Measurements from ENCODE around the gene LIME1.
"Not testable (repeated sequence)": the region's sequence is repeated elsewhere in the genome, so short reads cannot be mapped to it uniquely, and the experiment has no call there.

- TF ChIP-seq, protein P1, sequence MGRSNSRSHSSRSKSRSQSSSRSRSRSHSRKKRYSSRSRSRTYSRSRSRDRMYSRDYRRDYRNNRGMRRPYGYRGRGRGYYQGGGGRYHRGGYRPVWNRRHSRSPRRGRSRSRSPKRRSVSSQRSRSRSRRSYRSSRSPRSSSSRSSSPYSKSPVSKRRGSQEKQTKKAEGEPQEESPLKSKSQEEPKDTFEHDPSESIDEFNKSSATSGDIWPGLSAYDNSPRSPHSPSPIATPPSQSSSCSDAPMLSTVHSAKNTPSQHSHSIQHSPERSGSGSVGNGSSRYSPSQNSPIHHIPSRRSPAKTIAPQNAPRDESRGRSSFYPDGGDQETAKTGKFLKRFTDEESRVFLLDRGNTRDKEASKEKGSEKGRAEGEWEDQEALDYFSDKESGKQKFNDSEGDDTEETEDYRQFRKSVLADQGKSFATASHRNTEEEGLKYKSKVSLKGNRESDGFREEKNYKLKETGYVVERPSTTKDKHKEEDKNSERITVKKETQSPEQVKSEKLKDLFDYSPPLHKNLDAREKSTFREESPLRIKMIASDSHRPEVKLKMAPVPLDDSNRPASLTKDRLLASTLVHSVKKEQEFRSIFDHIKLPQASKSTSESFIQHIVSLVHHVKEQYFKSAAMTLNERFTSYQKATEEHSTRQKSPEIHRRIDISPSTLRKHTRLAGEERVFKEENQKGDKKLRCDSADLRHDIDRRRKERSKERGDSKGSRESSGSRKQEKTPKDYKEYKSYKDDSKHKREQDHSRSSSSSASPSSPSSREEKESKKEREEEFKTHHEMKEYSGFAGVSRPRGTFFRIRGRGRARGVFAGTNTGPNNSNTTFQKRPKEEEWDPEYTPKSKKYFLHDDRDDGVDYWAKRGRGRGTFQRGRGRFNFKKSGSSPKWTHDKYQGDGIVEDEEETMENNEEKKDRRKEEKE (IDR thresholded peaks at IDR 0.05): not testable (repeated sequence)
- TF ChIP-seq RFX5 (IDR thresholded peaks at IDR 0.05; ENCODE audit: low read depth, low read length); FOS (IDR thresholded peaks at IDR 0.05; ENCODE audit: borderline replicate concordance, extremely low read depth, insufficient read length); EP300 (IDR thresholded peaks at IDR 0.05; ENCODE audit: borderline replicate concordance in 1 of 2, control insufficient read depth in 1 of 2, low read depth in 2 of 2, low read length in 2 of 2); SUZ12 (IDR thresholded peaks at IDR 0.05; ENCODE audit: unreplicated experiment); RB1 (IDR thresholded peaks at IDR 0.05; ENCODE audit: borderline replicate concordance); EZH2 (IDR thresholded peaks at IDR 0.05; ENCODE audit: borderline replicate concordance, control insufficient read depth, low read depth, low read length); ATF7 (IDR thresholded peaks at IDR 0.05; ENCODE audit: low read depth); MYC (IDR thresholded peaks at IDR 0.05; ENCODE audit: insufficient read depth, insufficient read length, insufficient replicate concordance, low read length, severe bottlenecking); GABPA (IDR thresholded peaks at IDR 0.05; ENCODE audit: low read depth); PAX5 (IDR thresholded peaks at IDR 0.05; ENCODE audit: borderline replicate concordance, low read depth, low read length): not testable (repeated sequence)
- TF ChIP-seq, protein P2, sequence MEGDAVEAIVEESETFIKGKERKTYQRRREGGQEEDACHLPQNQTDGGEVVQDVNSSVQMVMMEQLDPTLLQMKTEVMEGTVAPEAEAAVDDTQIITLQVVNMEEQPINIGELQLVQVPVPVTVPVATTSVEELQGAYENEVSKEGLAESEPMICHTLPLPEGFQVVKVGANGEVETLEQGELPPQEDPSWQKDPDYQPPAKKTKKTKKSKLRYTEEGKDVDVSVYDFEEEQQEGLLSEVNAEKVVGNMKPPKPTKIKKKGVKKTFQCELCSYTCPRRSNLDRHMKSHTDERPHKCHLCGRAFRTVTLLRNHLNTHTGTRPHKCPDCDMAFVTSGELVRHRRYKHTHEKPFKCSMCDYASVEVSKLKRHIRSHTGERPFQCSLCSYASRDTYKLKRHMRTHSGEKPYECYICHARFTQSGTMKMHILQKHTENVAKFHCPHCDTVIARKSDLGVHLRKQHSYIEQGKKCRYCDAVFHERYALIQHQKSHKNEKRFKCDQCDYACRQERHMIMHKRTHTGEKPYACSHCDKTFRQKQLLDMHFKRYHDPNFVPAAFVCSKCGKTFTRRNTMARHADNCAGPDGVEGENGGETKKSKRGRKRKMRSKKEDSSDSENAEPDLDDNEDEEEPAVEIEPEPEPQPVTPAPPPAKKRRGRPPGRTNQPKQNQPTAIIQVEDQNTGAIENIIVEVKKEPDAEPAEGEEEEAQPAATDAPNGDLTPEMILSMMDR (IDR thresholded peaks at IDR 0.05 in 2 of 3, conservative IDR thresholded peaks at IDR 0.05 in 1 of 3; ENCODE audit: control insufficient read depth in 2 of 3, extremely low read depth in 1 of 3, insufficient read depth in 1 of 3, low read depth in 3 of 3, low read length in 3 of 3): not testable (repeated sequence)
Observed at GRCh38 chr20:63776875-63777274, 40.4 kb downstream of the LIME1 start.

Measured in GM12878 (cell line).